GM21515 (cell line): Measurements from ENCODE around the gene TMCC2.

ENCODE experiments used
- ATAC-seq: cut with Tn5 transposase; IDR thresholded peaks from one replicate; pipeline ENCODE4 v1.9.1; 2021; ENCODE audit not compliant: unreplicated experiment

Gene TMCC2

GRCh38 chr1:205298191-205298994 is 70.6 kb downstream of the TMCC2 start:
- no peak for ATAC-seq

- ATAC-seq: no peak
Measured at GRCh38 chr1:205300149-205300548, 72.4 kb downstream of the TMCC2 start.

GRCh38 chr1:205301205-205301821 is 73.6 kb downstream of the TMCC2 start:
- no peak for ATAC-seq

- ATAC-seq: no peak
Measured at GRCh38 chr1:205301842-205302588, 74.3 kb downstream of the TMCC2 start.

GRCh38 chr1:205303247-205303888 is 75.6 kb downstream of the TMCC2 start:
- no peak for ATAC-seq

- ATAC-seq: no peak
Measured at GRCh38 chr1:205304046-205304694, 76.4 kb downstream of the TMCC2 start.

GRCh38 chr1:205304695-205305070 is 76.9 kb downstream of the TMCC2 start:
- ATAC-seq: no peak

GRCh38 chr1:205306929-205307566 is 79.3 kb downstream of the TMCC2 start:
- no peak for ATAC-seq

GRCh38 chr1:205309741-205310140 is 82.0 kb downstream of the TMCC2 start:
- ATAC-seq: no peak

GRCh38 chr1:205310976-205311704 is 83.4 kb downstream of the TMCC2 start:
- no peak for ATAC-seq

GRCh38 chr1:205312866-205313562 is 85.3 kb downstream of the TMCC2 start:
- no peak for ATAC-seq

GRCh38 chr1:205313563-205314308 is 86.0 kb downstream of the TMCC2 start:
- no peak for ATAC-seq

GRCh38 chr1:205315008-205315618 is 87.4 kb downstream of the TMCC2 start:
- no peak for ATAC-seq

- ATAC-seq: no peak
Measured at GRCh38 chr1:205316161-205316566, 88.4 kb downstream of the TMCC2 start.

- ATAC-seq: no peak
Measured at GRCh38 chr1:205317311-205317917, 89.7 kb downstream of the TMCC2 start.

- ATAC-seq: no peak
Measured at GRCh38 chr1:205318231-205318991, 90.7 kb downstream of the TMCC2 start.
